Caco-2 (cell line): ENCODE data around the gene MAGI1. TPM values are rescaled to one million over a fixed set of nuclear protein-coding genes. Genes with fewer than 3 reads are reported as not detected.

ENCODE experiments used
- BruUV-seq: library from RNA; stranded (reverse); fragments of 400-500 nt; replicated peaks from 2 replicates; lab custom pipeline; 2021; lab: Mats Ljungman, UMichigan
- CTCF ChIA-PET: fragments of 300-600 bp; sonication (Branson Sonifier 250); formaldehyde crosslinking; loops from one replicate; lab custom pipeline; 2022; ENCODE audit warnings: antibody characterized with exemption; lab: Charles Lee
- POLR2A ChIA-PET: fragments of 300-600 bp; sonication (Branson Sonifier 250); formaldehyde crosslinking; loops from one replicate; lab custom pipeline; 2022; ENCODE audit warnings: antibody characterized with exemption; lab: Charles Lee
- DNase-seq, 2 experiments: peaks; one replicate each; pipeline versions ENCODE4 v3.0.0 to v3.0.0-alpha.2; 2020 to 2022
- H3K27me3 ChIP-seq: replicated peaks from 2 replicates; pipeline ENCODE4 v1.6.0; 2011; ENCODE audit warnings: low read length; ENCODE audit not compliant: control insufficient read depth, insufficient read depth
- H3K36me3 ChIP-seq: 2 replicates; pipeline ENCODE4 v1.5.1; 2011; ENCODE audit warnings: low read length; ENCODE audit not compliant: control insufficient read depth, insufficient read depth
- H3K4me1 ChIP-seq: fragments of 250-450 bp; sonication (Bioruptor Pico); 2 replicates; pipeline ENCODE4 v1.5.1; 2020; ENCODE audit warnings: mild to moderate bottlenecking
- H3K4me3 ChIP-seq: 2 replicates; pipeline ENCODE4 v1.5.1; 2011; ENCODE audit warnings: low read depth, mild to moderate bottlenecking, control low read depth, low read length
- H3K9me3 ChIP-seq: fragments of 250-450 bp; sonication (Bioruptor Pico); 2 replicates; pipeline ENCODE4 v1.5.1; 2020; ENCODE audit warnings: mild to moderate bottlenecking, moderate library complexity
- H3K27ac Mint-ChIP-seq: one replicate; pipeline ENCODE4 v1.8.0; 2022; ENCODE audit warnings: mixed read lengths; ENCODE audit not compliant: unreplicated experiment
- H3K27me3 Mint-ChIP-seq: one replicate; pipeline ENCODE4 v1.8.0; 2022; ENCODE audit warnings: mixed read lengths; ENCODE audit not compliant: insufficient read depth, unreplicated experiment
- H3K36me3 Mint-ChIP-seq: one replicate; pipeline ENCODE4 v1.8.0; 2022; ENCODE audit warnings: mild to moderate bottlenecking, mixed read lengths; ENCODE audit not compliant: insufficient read depth, unreplicated experiment
- H3K4me1 Mint-ChIP-seq: one replicate; pipeline ENCODE4 v1.8.0; 2022; ENCODE audit warnings: low read depth, mixed read lengths; ENCODE audit not compliant: unreplicated experiment
- H3K4me3 Mint-ChIP-seq: one replicate; pipeline ENCODE4 v1.8.0; 2022; ENCODE audit warnings: mild to moderate bottlenecking, moderate library complexity, mixed read lengths; ENCODE audit not compliant: unreplicated experiment
- H3K9me3 Mint-ChIP-seq: one replicate; pipeline ENCODE4 v1.8.0; 2022; ENCODE audit warnings: mixed read lengths; ENCODE audit not compliant: unreplicated experiment
- CTCF ChIP-seq, 2 experiments: fragments of 200-600 bp in 1 of 2; IDR thresholded peaks; 1 replicate in 1 of 2; 2 replicates in 1 of 2; pipeline versions ENCODE4 v1.5.1 to v1.8.0; 2011 to 2022; ENCODE audit warnings: antibody characterized with exemption in 1 of 2, control low read depth in 1 of 2, inconsistent platforms in 1 of 2, low read depth in 1 of 2, low read length in 1 of 2, mild to moderate bottlenecking in 1 of 2, moderate library complexity in 1 of 2; ENCODE audit not compliant: insufficient read depth in 1 of 2, severe bottlenecking in 1 of 2, unreplicated experiment in 1 of 2
- intact Hi-C: fragments of 100-400 bp; cut with micrococcal nuclease; formaldehyde crosslinking; loops from one replicate; pipeline ENCODE4 v1.10.0; 2022; ENCODE audit not compliant: unreplicated experiment
- total RNA-seq: library from RNA; stranded (reverse); gene quantifications from 2 replicates; pipeline ENCODE4 v1.2.3, GENCODE V29; 2022

The MAGI1 gene
- total RNA-seq, 1 experiment from 2014 or later = 64.9 TPM

GRCh38 chr3:65497236-65497635 is 541.5 kb downstream of the MAGI1 start:
- Histone ChIP-seq H3K4me1 (no peaks in the 10 kb centered on the region), H3K4me3 (no peak overlapping the region), H3K9me3 (no peaks in the 10 kb centered on the region), H3K27me3 (no peaks in the 10 kb centered on the region), H3K36me3 (no peaks in the 10 kb centered on the region)
- Mint-ChIP-seq H3K4me1 (no peaks in the 10 kb centered on the region), H3K27ac (no peak overlapping the region), H3K4me3 (no peak overlapping the region), H3K36me3 (no peaks in the 10 kb centered on the region), H3K27me3 (no peaks in the 10 kb centered on the region), H3K9me3 (no peaks in the 10 kb centered on the region)
- DNase-seq = no peak
- CTCF ChIA-PET = no interaction called here
- POLR2A ChIA-PET = no interaction called here
- no TSS peak for BruUV-seq
- TF ChIP-seq CTCF (IDR thresholded peaks at IDR 0.05; ENCODE audit: insufficient read depth in 1 of 2, low read depth in 1 of 2, low read length in 1 of 2, severe bottlenecking in 1 of 2, unreplicated experiment in 1 of 2) = no peak
- intact Hi-C loops = no loop called here

GRCh38 chr3:65493938-65494337 is 544.8 kb downstream of the MAGI1 start:
- CTCF ChIA-PET = no interaction called here
- Mint-ChIP-seq H3K4me3 (no peak overlapping the region), H3K9me3 (no peaks in the 10 kb centered on the region), H3K27me3 (no peaks in the 10 kb centered on the region), H3K36me3 (no peaks in the 10 kb centered on the region), H3K27ac (no peak overlapping the region), H3K4me1 (no peaks in the 10 kb centered on the region)
- intact Hi-C loops = no loop called here
- Histone ChIP-seq H3K9me3 (no peaks in the 10 kb centered on the region), H3K36me3 (no peaks in the 10 kb centered on the region), H3K27me3 (no peaks in the 10 kb centered on the region), H3K4me1 (no peaks in the 10 kb centered on the region), H3K4me3 (no peak overlapping the region)
- no peak for DNase-seq
- POLR2A ChIA-PET = no interaction called here
- no TSS peak for BruUV-seq
- no peak for TF ChIP-seq CTCF (IDR thresholded peaks at IDR 0.05; ENCODE audit: insufficient read depth in 1 of 2, low read depth in 1 of 2, low read length in 1 of 2, severe bottlenecking in 1 of 2, unreplicated experiment in 1 of 2)

GRCh38 chr3:65493371-65493882 is 545.3 kb downstream of the MAGI1 start:
- Histone ChIP-seq H3K4me3 (no peak overlapping the region), H3K27me3 (no peaks in the 10 kb centered on the region), H3K9me3 (no peaks in the 10 kb centered on the region), H3K4me1 (no peaks in the 10 kb centered on the region), H3K36me3 (no peaks in the 10 kb centered on the region)
- no peak for TF ChIP-seq CTCF (IDR thresholded peaks at IDR 0.05; ENCODE audit: insufficient read depth in 1 of 2, low read depth in 1 of 2, low read length in 1 of 2, severe bottlenecking in 1 of 2, unreplicated experiment in 1 of 2)
- Mint-ChIP-seq H3K27me3 (no peaks in the 10 kb centered on the region), H3K4me3 (no peak overlapping the region), H3K4me1 (no peaks in the 10 kb centered on the region), H3K27ac (no peak overlapping the region), H3K36me3 (no peaks in the 10 kb centered on the region), H3K9me3 (no peaks in the 10 kb centered on the region)
- DNase-seq = no peak
- ChIA-PET POLR2A (no interaction called here), CTCF (no interaction called here)
- no TSS peak for BruUV-seq
- intact Hi-C loops = no loop called here
